HCT116 (cell line): ENCODE data around the gene DAP. TPM values are rescaled to one million over a fixed set of nuclear protein-coding genes. Genes with fewer than 3 reads are reported as not detected.

Experiments
- ATAC-seq: fragments of 200-7000 bp; cut with Tn5 transposase; 2 replicates; pipeline ENCODE4 v1.9.1; 2020; ENCODE audit warnings: mild to moderate bottlenecking, moderate library complexity
- BruUV-seq: library from RNA; stranded (reverse); fragments of 400-500 nt; replicated peaks from 2 replicates; lab custom pipeline; 2021; lab: Mats Ljungman, UMichigan
- CTCF ChIA-PET: fragments of 300-600 bp; sonication (Branson Sonifier 250); formaldehyde crosslinking; loops from one replicate; lab custom pipeline; 2021; ENCODE audit warnings: antibody characterized with exemption; lab: Charles Lee
- POLR2A ChIA-PET: fragments of 300-600, 350-600 bp; sonication (Branson Sonifier 250); formaldehyde crosslinking; loops from one replicate; lab custom pipeline; 2021; ENCODE audit warnings: antibody characterized with exemption; lab: Charles Lee
- RAD21 ChIA-PET, 2 experiments: fragments of 300-600 bp; sonication (Branson Sonifier 250); formaldehyde crosslinking; loops; one replicate each; lab custom pipeline; 2023; ENCODE audit warnings: low total read pairs in 2 of 2; ENCODE audit not compliant: uncharacterized antibody in 2 of 2, unreplicated experiment in 2 of 2, low non-redundant PET in 1 of 2; lab: Charles Lee
- DNase-seq: peaks from one replicate; pipeline ENCODE4 v3.0.0-alpha.2; 2010; ENCODE audit warnings: low read depth, low spot score
- H2AFZ ChIP-seq: fragments of 200-600 bp; shearing (Covaris generic), sonication (generic); 2 replicates; pipeline ENCODE4 v1.6.1; 2017; ENCODE audit warnings: low read depth, mixed run types, mixed read lengths, antibody characterized with exemption, low read length; ENCODE audit not compliant: poor library complexity, severe bottlenecking
- H3K27ac ChIP-seq: 2 replicates; pipeline ENCODE4 v1.5.1; 2012; ENCODE audit warnings: low read depth, low read length
- H3K27me3 ChIP-seq: fragments of 200-600 bp; sonication (generic); 2 replicates; pipeline ENCODE4 v1.6.1; 2016; ENCODE audit warnings: mixed run types, low read length, mixed read lengths; ENCODE audit not compliant: insufficient read depth
- H3K36me3 ChIP-seq, 2 experiments: fragments of 200-500 bp in 1 of 2; fragments of 200-600 bp in 1 of 2; sonication (Bioruptor generic) in 1 of 2; sonication (generic) in 1 of 2; 2 replicates each; pipeline versions ENCODE4 v1.5.1 to v1.6.1; 2014 to 2016; ENCODE audit warnings: low read length in 2 of 2, inconsistent platforms in 1 of 2, mixed read lengths in 1 of 2, mixed run types in 1 of 2; ENCODE audit not compliant: insufficient read depth in 2 of 2, control insufficient read depth in 1 of 2
- H3K4me1 ChIP-seq, 2 experiments: fragments of 200-600 bp in 1 of 2; sonication (generic) in 1 of 2; 2 replicates each; pipeline versions ENCODE4 v1.5.1 to v1.6.1; 2012 to 2017; ENCODE audit warnings: low read length in 2 of 2, inconsistent platforms in 1 of 2, mild to moderate bottlenecking in 1 of 2, mixed read lengths in 1 of 2, mixed run types in 1 of 2, moderate library complexity in 1 of 2; ENCODE audit not compliant: insufficient read depth in 2 of 2, control insufficient read depth in 1 of 2
- H3K4me2 ChIP-seq: fragments of 200-600 bp; sonication (generic); 2 replicates; pipeline ENCODE4 v1.6.1; 2017; ENCODE audit warnings: mixed run types, low read length, mixed read lengths
- H3K4me3 ChIP-seq, 2 experiments: fragments of 200-600 bp in 1 of 2; sonication (generic) in 1 of 2; replicated peaks in 1 of 2; 2 replicates each; pipeline ENCODE4 v1.5.1; 2011 to 2016; ENCODE audit warnings: low read length in 2 of 2, control low read depth in 1 of 2, low read depth in 1 of 2, mild to moderate bottlenecking in 1 of 2, mixed read lengths in 1 of 2, mixed run types in 1 of 2
- H3K79me2 ChIP-seq: fragments of 200-600 bp; sonication (generic); 2 replicates; pipeline ENCODE4 v1.6.1; 2017; ENCODE audit warnings: mild to moderate bottlenecking, mixed run types, low read length, moderate library complexity, mixed read lengths; ENCODE audit not compliant: insufficient read depth
- H3K9ac ChIP-seq: fragments of 200-600 bp; sonication (generic); 2 replicates; pipeline ENCODE4 v1.6.1; 2016; ENCODE audit warnings: low read length, mixed read lengths
- H3K9me2 ChIP-seq: fragments of 200-600 bp; sonication (generic), shearing (Covaris generic); 2 replicates; pipeline ENCODE4 v1.6.1; 2017; ENCODE audit warnings: mixed run types, mild to moderate bottlenecking, moderate library complexity; ENCODE audit not compliant: insufficient read depth
- H3K9me3 ChIP-seq, 2 experiments: fragments of 200-500 bp in 1 of 2; fragments of 200-600 bp in 1 of 2; sonication (Bioruptor generic) in 1 of 2; sonication (generic) in 1 of 2; 2 replicates each; pipeline ENCODE4 v1.6.1; 2014 to 2017; ENCODE audit warnings: low read length in 2 of 2, mixed read lengths in 2 of 2, inconsistent platforms in 1 of 2, low read depth in 1 of 2, mild to moderate bottlenecking in 1 of 2, mixed run types in 1 of 2, moderate library complexity in 1 of 2; ENCODE audit not compliant: control insufficient read depth in 1 of 2, insufficient read depth in 1 of 2
- H4K20me1 ChIP-seq: fragments of 200-600 bp; sonication (generic), shearing (Covaris generic); 2 replicates; pipeline ENCODE4 v1.6.1; 2017; ENCODE audit warnings: mixed run types, mild to moderate bottlenecking, moderate library complexity; ENCODE audit not compliant: insufficient read depth
- CEBPB ChIP-seq: IDR thresholded peaks from 2 replicates; pipeline ENCODE4 v1.6.1; 2012; ENCODE audit warnings: low read depth
- EGR1 ChIP-seq: IDR thresholded peaks from 2 replicates; pipeline ENCODE4 v1.6.1; 2012; ENCODE audit warnings: low read depth
- ELF1 ChIP-seq: IDR thresholded peaks from 2 replicates; pipeline ENCODE4 v1.6.1; 2012; ENCODE audit warnings: low read depth, borderline replicate concordance
- FOSL1 ChIP-seq: IDR thresholded peaks from 2 replicates; pipeline ENCODE4 v1.6.1; 2012; ENCODE audit warnings: low read depth
- JUND ChIP-seq: IDR thresholded peaks from 2 replicates; pipeline ENCODE4 v1.6.1; 2012
- RAD21 ChIP-seq: IDR thresholded peaks from 2 replicates; pipeline ENCODE4 v1.6.1; 2012; ENCODE audit warnings: low read depth, mild to moderate bottlenecking
- SIN3A ChIP-seq: IDR thresholded peaks from 2 replicates; pipeline ENCODE4 v1.6.1; 2012; ENCODE audit warnings: low read depth
- SP1 ChIP-seq: IDR thresholded peaks from 2 replicates; pipeline ENCODE4 v1.6.1; 2012; ENCODE audit warnings: low read depth
- SRF ChIP-seq: IDR thresholded peaks from 2 replicates; pipeline ENCODE4 v1.6.1; 2012; ENCODE audit warnings: low read depth
- TCF7L2 ChIP-seq: IDR thresholded peaks from 2 replicates; pipeline ENCODE4 v1.7.0; 2011; ENCODE audit warnings: borderline replicate concordance, inconsistent platforms; ENCODE audit not compliant: insufficient read depth, insufficient read length; ENCODE audit errors: extremely low read depth
- YY1 ChIP-seq: IDR thresholded peaks from 2 replicates; pipeline ENCODE4 v1.6.1; 2011; ENCODE audit warnings: low read length, low read depth, moderate library complexity, mild to moderate bottlenecking; ENCODE audit not compliant: insufficient replicate concordance; ENCODE audit errors: extremely low read depth
- ZNF274 ChIP-seq: fragments of 200-500 bp; sonication (Bioruptor generic); IDR thresholded peaks from 2 replicates; pipeline ENCODE4 v1.6.1; 2014; ENCODE audit warnings: mild to moderate bottlenecking, low read depth, low read length, inconsistent platforms
- intact Hi-C: fragments of 100-400 bp; cut with micrococcal nuclease; formaldehyde crosslinking; loops from 2 replicates; pipeline ENCODE4 v1.10.0; 2022
- total RNA-seq: library from RNA; stranded (reverse); gene quantifications from one replicate; pipeline ENCODE4 v1.2.1, GENCODE V29; 2021; ENCODE audit not compliant: unreplicated experiment
- TF ChIP-seq, protein P1 (sequence below): IDR thresholded peaks from 2 replicates; pipeline ENCODE4 v1.6.1; 2012
- TF ChIP-seq, protein P2 (sequence below): IDR thresholded peaks from 2 replicates; pipeline ENCODE4 v1.6.1; 2012; ENCODE audit warnings: low read depth
- TF ChIP-seq, protein P3 (sequence below): IDR thresholded peaks from 2 replicates; pipeline ENCODE4 v1.6.1; 2011; ENCODE audit warnings: mild to moderate bottlenecking, low read length, moderate library complexity; ENCODE audit not compliant: insufficient replicate concordance; ENCODE audit errors: extremely low read depth
- TF ChIP-seq, protein P4 (sequence below): IDR thresholded peaks from 2 replicates; pipeline ENCODE4 v1.6.1; 2012

DAP gene
- total RNA-seq, 1 experiment from 2014 or later: 59.1 TPM

DNA sequence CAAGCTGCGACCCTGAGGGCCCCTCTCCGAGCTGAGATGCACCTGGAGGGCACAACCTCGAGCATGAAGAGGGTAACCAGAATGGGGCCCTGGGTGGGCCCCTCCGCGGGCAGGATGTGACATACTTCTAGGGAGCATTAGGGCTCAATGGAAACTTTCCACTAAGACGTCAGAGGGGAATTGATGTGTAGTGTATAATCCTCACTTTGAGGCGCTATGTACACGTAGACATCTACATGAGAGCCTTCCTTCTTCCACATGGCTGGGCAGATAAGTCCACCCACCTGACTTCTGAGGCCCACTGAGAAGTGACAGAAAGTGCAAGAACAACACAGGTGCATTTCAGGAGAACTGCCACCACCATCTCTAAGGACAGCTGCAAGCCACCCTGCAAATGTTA lies 61.0 kb downstream of the DAP start:
- Histone ChIP-seq H3K36me3 (no peaks in the 10 kb centered on the region), H3K4me1 (peaks cover 43 to 45% of the 10 kb centered on the region in 2 experiments), H3K27ac (no peak overlapping the region), H3K9ac (no peak overlapping the region), H3K4me3 (no peak overlapping the region), H2AFZ (no peak overlapping the region), H3K4me2 (no peak overlapping the region), H3K9me3 (no peaks in the 10 kb centered on the region), H3K9me2 (no peaks in the 10 kb centered on the region), H4K20me1 (no peaks in the 10 kb centered on the region), H3K27me3 (no peaks in the 10 kb centered on the region), H3K79me2 (no peaks in the 10 kb centered on the region; the same call in 1 of the 2 replicates)
- ChIA-PET POLR2A (no interaction called here), CTCF (no interaction called here), RAD21 (no interaction called here)
- intact Hi-C loops: loop anchor here (5.0 kb wide), 5 partner anchors 62 to 1322 kb away; partner anchors contain the start of gene DAP
- TF ChIP-seq, protein P1, sequence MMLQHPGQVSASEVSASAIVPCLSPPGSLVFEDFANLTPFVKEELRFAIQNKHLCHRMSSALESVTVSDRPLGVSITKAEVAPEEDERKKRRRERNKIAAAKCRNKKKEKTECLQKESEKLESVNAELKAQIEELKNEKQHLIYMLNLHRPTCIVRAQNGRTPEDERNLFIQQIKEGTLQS: no peak
- TF ChIP-seq ELF1 (no peak), EGR1 (no peak), TCF7L2 (no peak), YY1 (no peak), ZNF274 (no peak), SP1 (no peak), CEBPB (no peak), RAD21 (no peak), SRF (no peak), JUND (no peak), SIN3A (no peak), FOSL1 (no peak)
- TF ChIP-seq, protein P2, sequence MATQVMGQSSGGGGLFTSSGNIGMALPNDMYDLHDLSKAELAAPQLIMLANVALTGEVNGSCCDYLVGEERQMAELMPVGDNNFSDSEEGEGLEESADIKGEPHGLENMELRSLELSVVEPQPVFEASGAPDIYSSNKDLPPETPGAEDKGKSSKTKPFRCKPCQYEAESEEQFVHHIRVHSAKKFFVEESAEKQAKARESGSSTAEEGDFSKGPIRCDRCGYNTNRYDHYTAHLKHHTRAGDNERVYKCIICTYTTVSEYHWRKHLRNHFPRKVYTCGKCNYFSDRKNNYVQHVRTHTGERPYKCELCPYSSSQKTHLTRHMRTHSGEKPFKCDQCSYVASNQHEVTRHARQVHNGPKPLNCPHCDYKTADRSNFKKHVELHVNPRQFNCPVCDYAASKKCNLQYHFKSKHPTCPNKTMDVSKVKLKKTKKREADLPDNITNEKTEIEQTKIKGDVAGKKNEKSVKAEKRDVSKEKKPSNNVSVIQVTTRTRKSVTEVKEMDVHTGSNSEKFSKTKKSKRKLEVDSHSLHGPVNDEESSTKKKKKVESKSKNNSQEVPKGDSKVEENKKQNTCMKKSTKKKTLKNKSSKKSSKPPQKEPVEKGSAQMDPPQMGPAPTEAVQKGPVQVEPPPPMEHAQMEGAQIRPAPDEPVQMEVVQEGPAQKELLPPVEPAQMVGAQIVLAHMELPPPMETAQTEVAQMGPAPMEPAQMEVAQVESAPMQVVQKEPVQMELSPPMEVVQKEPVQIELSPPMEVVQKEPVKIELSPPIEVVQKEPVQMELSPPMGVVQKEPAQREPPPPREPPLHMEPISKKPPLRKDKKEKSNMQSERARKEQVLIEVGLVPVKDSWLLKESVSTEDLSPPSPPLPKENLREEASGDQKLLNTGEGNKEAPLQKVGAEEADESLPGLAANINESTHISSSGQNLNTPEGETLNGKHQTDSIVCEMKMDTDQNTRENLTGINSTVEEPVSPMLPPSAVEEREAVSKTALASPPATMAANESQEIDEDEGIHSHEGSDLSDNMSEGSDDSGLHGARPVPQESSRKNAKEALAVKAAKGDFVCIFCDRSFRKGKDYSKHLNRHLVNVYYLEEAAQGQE: no peak
- TF ChIP-seq, protein P3, sequence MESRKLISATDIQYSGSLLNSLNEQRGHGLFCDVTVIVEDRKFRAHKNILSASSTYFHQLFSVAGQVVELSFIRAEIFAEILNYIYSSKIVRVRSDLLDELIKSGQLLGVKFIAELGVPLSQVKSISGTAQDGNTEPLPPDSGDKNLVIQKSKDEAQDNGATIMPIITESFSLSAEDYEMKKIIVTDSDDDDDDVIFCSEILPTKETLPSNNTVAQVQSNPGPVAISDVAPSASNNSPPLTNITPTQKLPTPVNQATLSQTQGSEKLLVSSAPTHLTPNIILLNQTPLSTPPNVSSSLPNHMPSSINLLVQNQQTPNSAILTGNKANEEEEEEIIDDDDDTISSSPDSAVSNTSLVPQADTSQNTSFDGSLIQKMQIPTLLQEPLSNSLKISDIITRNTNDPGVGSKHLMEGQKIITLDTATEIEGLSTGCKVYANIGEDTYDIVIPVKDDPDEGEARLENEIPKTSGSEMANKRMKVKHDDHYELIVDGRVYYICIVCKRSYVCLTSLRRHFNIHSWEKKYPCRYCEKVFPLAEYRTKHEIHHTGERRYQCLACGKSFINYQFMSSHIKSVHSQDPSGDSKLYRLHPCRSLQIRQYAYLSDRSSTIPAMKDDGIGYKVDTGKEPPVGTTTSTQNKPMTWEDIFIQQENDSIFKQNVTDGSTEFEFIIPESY: no peak
- TF ChIP-seq, protein P4, sequence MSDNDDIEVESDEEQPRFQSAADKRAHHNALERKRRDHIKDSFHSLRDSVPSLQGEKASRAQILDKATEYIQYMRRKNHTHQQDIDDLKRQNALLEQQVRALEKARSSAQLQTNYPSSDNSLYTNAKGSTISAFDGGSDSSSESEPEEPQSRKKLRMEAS: no peak
- ATAC-seq (no peak), DNase-seq (no peak)
- no TSS peak for BruUV-seq
